Smooth muscle cell (in vitro differentiated cells): ENCODE results near the gene ZNF253. TPM values are rescaled to one million over a fixed set of nuclear protein-coding genes. Genes with fewer than 3 reads are reported as not detected.

Source experiments
- DNase-seq: peaks from one replicate; lab custom pipeline; 2025; ENCODE audit not compliant: unreplicated experiment; lab: John Stamatoyannopoulos, UW
- H2AFZ ChIP-seq: fragments of 200-600 bp; sonication (generic); 2 replicates; pipeline ENCODE4 v1.6.0; 2016; ENCODE audit warnings: antibody characterized with exemption, low read depth, mild to moderate bottlenecking
- H3F3A ChIP-seq: fragments of 200-600 bp; sonication (generic); 2 replicates; pipeline ENCODE4 v1.6.0; 2017; ENCODE audit warnings: antibody characterized with exemption, low read depth
- H3K27ac ChIP-seq: fragments of 200-600 bp; sonication (generic); 2 replicates; pipeline ENCODE4 v1.5.1; 2016; ENCODE audit warnings: low read depth, mild to moderate bottlenecking
- H3K27me3 ChIP-seq: fragments of 200-600 bp; sonication (generic); 2 replicates; pipeline ENCODE4 v1.6.1; 2016; ENCODE audit warnings: low read depth, mild to moderate bottlenecking
- H3K36me3 ChIP-seq: fragments of 200-600 bp; sonication (generic); 2 replicates; pipeline ENCODE4 v1.5.1; 2016; ENCODE audit warnings: low read depth
- H3K4me1 ChIP-seq: fragments of 200-600 bp; sonication (generic); 2 replicates; pipeline ENCODE4 v1.5.1; 2016; ENCODE audit warnings: low read depth
- H3K4me2 ChIP-seq: fragments of 200-600 bp; sonication (generic); 2 replicates; pipeline ENCODE4 v1.6.0; 2016; ENCODE audit warnings: mild to moderate bottlenecking
- H3K4me3 ChIP-seq: fragments of 200-600 bp; sonication (generic); 2 replicates; pipeline ENCODE4 v1.5.1; 2016; ENCODE audit warnings: mild to moderate bottlenecking
- H3K79me2 ChIP-seq: fragments of 200-600 bp; sonication (generic); 2 replicates; pipeline ENCODE4 v1.6.0; 2016; ENCODE audit warnings: low read depth, mild to moderate bottlenecking
- H3K9ac ChIP-seq: fragments of 200-600 bp; sonication (generic); 2 replicates; pipeline ENCODE4 v1.6.0; 2016; ENCODE audit warnings: low read depth
- H3K9me3 ChIP-seq: fragments of 200-600 bp; sonication (generic); replicated peaks from 2 replicates; pipeline ENCODE4 v1.5.1; 2016; ENCODE audit warnings: low read depth
- H4K20me1 ChIP-seq: fragments of 200-600 bp; sonication (generic); 2 replicates; pipeline ENCODE4 v1.6.0; 2016; ENCODE audit warnings: low read depth
- WGBS: methylation state at CpG from one replicate; pipeline ENCODE4 v1.1.7; 2016; ENCODE audit warnings: low lambda C conversion rate; 5-methylcytosine and 5-hydroxymethylcytosine counted together
- polyA plus RNA-seq: library from polyadenylated mRNA; unstranded; fragments of >200 nt; fragmentation: Nextera tagmentation; extraction: Ambion mirVana; gene quantifications from 2 replicates; pipeline ENCODE4 v1.2.1, GENCODE V29; 2016
- total RNA-seq: library from RNA; depleted of rRNA; stranded (reverse); fragments of >200 nt; gene quantifications from 2 replicates; pipeline ENCODE4 v1.2.3, GENCODE V29; 2014
- TF ChIP-seq, protein P1 (sequence below): fragments of 200-600 bp; sonication (generic); IDR thresholded peaks from 2 replicates; pipeline ENCODE4 v1.5.1; 2017; ENCODE audit warnings: borderline replicate concordance, mild to moderate bottlenecking, antibody characterized with exemption; ENCODE audit not compliant: insufficient read depth, poor library complexity, severe bottlenecking

The ZNF253 gene
- total and polyA plus RNA-seq, 2 experiments from 2014 or later = 7.9 to 11.7 TPM

DNA sequence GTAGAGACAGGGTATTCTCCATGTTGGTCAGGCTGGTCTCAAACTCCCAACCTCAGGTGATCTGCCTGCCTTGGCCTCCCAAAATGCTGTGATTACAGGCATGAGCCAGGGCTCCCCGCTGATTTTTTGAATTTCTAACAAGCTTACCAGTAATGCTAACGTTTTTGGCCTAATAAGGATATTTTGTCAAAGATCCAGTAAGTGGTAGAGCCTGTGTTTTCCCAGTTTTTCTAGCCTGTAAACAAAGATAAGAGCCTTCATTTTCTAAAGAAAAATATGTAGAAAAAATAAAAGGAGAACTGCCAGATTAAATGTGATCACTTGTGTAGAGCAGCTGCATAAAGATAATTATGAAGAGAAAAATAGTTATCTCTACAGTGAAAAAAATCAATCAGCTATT is 72.8 kb downstream of the ZNF253 start:
- TF ChIP-seq, protein P1, sequence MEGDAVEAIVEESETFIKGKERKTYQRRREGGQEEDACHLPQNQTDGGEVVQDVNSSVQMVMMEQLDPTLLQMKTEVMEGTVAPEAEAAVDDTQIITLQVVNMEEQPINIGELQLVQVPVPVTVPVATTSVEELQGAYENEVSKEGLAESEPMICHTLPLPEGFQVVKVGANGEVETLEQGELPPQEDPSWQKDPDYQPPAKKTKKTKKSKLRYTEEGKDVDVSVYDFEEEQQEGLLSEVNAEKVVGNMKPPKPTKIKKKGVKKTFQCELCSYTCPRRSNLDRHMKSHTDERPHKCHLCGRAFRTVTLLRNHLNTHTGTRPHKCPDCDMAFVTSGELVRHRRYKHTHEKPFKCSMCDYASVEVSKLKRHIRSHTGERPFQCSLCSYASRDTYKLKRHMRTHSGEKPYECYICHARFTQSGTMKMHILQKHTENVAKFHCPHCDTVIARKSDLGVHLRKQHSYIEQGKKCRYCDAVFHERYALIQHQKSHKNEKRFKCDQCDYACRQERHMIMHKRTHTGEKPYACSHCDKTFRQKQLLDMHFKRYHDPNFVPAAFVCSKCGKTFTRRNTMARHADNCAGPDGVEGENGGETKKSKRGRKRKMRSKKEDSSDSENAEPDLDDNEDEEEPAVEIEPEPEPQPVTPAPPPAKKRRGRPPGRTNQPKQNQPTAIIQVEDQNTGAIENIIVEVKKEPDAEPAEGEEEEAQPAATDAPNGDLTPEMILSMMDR = no peak
- Histone ChIP-seq H3K4me2 (no peak overlapping the region), H2AFZ (no peak overlapping the region), H3K9me3 (peaks cover 40% of the 10 kb centered on the region), H3K4me1 (no peaks in the 10 kb centered on the region), H3K27ac (no peak overlapping the region), H3K9ac (no peak overlapping the region), H3K79me2 (no peaks in the 10 kb centered on the region), H3F3A (peaks cover 11% of the 10 kb centered on the region), H3K36me3 (peaks cover 23% of the 10 kb centered on the region), H3K27me3 (no peaks in the 10 kb centered on the region), H3K4me3 (no peak overlapping the region), H4K20me1 (no peaks in the 10 kb centered on the region)
- DNase-seq = no peak
- WGBS = 48% methylated on average over 2 of the region's 2 CpGs

GRCh38 chr19:19943848-19944582 is 78.3 kb downstream of the ZNF253 start:
- H3K4me1 ChIP-seq = no peaks in the 10 kb centered on the region
- no peaks in the 10 kb centered on the region for H3K9me3 ChIP-seq
- H3K27ac ChIP-seq = no peak overlapping the region
- H2AFZ ChIP-seq = no peak overlapping the region
- no peaks in the 10 kb centered on the region for H3K79me2 ChIP-seq
- H3K9ac ChIP-seq = no peak overlapping the region
- no peaks in the 10 kb centered on the region for H4K20me1 ChIP-seq
- no peaks in the 10 kb centered on the region for H3K27me3 ChIP-seq
- H3K4me2 ChIP-seq = no peak overlapping the region
- no peaks in the 10 kb centered on the region for H3K36me3 ChIP-seq
- H3F3A ChIP-seq = no peaks in the 10 kb centered on the region
- WGBS = 84% methylated on average over 8 of the region's 8 CpGs
- DNase-seq = no peak
- TF ChIP-seq, protein P1 = no peak
- no peak overlapping the region for H3K4me3 ChIP-seq

Other genes starting within 250 kb of the ZNF253 start
- gene PBX4, start 247.2 kb upstream of the ZNF253 start, total RNA-seq = 2.5 TPM in 1 of 2 replicates, not detected in the other
- gene PBX4, start 247.2 kb upstream of the ZNF253 start, polyA plus RNA-seq = 1.7 and 4.5 TPM in 2 replicates
- 13.2 and 15.1 TPM in 2 replicates for gene LPAR2, start 237.7 kb upstream of the ZNF253 start, total RNA-seq
- gene LPAR2, start 237.7 kb upstream of the ZNF253 start, polyA plus RNA-seq = 20.1 and 24.5 TPM in 2 replicates
- gene GMIP, start 222.2 kb upstream of the ZNF253 start, total RNA-seq = 3.9 and 8.0 TPM in 2 replicates
- 19.5 and 19.8 TPM in 2 replicates for gene GMIP, start 222.2 kb upstream of the ZNF253 start, polyA plus RNA-seq
- gene ATP13A1, start 202.2 kb upstream of the ZNF253 start, total RNA-seq = 48.1 and 51.7 TPM in 2 replicates
- 51.4 and 57.3 TPM in 2 replicates for gene ATP13A1, start 202.2 kb upstream of the ZNF253 start, polyA plus RNA-seq
- gene ZNF101, start 197.0 kb upstream of the ZNF253 start, total RNA-seq = 5.4 and 6.6 TPM in 2 replicates
- 0.83 and 2.8 TPM in 2 replicates for gene ZNF101, start 197.0 kb upstream of the ZNF253 start, polyA plus RNA-seq
- 3.8 and 7.6 TPM in 2 replicates for gene ZNF14, start 132.8 kb upstream of the ZNF253 start, total RNA-seq
- gene ZNF14, start 132.8 kb upstream of the ZNF253 start, polyA plus RNA-seq = 1.2 and 2.4 TPM in 2 replicates
- gene ZNF506, start 44.1 kb upstream of the ZNF253 start, total RNA-seq = 27.7 and 41.9 TPM in 2 replicates
- 6.7 and 10.6 TPM in 2 replicates for gene ZNF506, start 44.1 kb upstream of the ZNF253 start, polyA plus RNA-seq
- gene ZNF93, start 35.1 kb downstream of the ZNF253 start, total RNA-seq = 36.7 and 41.6 TPM in 2 replicates
- 18.3 and 23.0 TPM in 2 replicates for gene ZNF93, start 35.1 kb downstream of the ZNF253 start, polyA plus RNA-seq
- 9.0 and 10.1 TPM in 2 replicates for gene ZNF682, start 173.6 kb downstream of the ZNF253 start, total RNA-seq
- 4.4 and 7.8 TPM in 2 replicates for gene ZNF682, start 173.6 kb downstream of the ZNF253 start, polyA plus RNA-seq
- 5.3 and 7.6 TPM in 2 replicates for gene ZNF90, start 212.1 kb downstream of the ZNF253 start, total RNA-seq
- 2.6 and 3.4 TPM in 2 replicates for gene ZNF90, start 212.1 kb downstream of the ZNF253 start, polyA plus RNA-seq